ENCODE results near the gene ERLIN1. TPM values are rescaled to one million over a fixed set of nuclear protein-coding genes. Genes with fewer than 3 reads are reported as not detected.

ERLIN1 gene
- total and polyA plus RNA-seq, 2 experiments from 2014 or later, result 7.2 to 20.4 TPM

DNA sequence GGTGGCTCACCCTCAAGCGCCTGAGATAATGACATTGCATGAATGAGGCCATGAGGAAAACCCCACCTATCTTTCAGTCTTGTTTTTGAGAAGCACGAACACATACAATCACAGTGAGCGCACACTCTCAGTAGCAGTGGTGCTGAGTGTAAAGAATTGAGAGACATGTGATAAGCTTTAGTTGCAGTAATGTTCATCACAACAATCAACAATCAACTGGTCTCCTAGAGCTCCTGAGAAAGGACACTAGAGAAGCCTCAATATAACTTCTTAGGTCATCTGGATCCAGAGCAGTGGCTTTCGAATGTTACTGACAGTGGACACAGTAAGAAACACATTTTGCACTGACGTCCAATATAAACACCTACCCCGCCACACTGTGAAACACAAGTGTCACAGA lies 12.8 kb downstream of the ERLIN1 start (continued):
- no peak for TF ChIP-seq ZNF462 (CRISPR knock-in tag; IDR thresholded peaks at IDR 0.05)
- no peak for TF ChIP-seq JUNB (IDR thresholded peaks at IDR 0.05; ENCODE audit: unreplicated experiment)
- TF ChIP-seq NANOG (IDR thresholded peaks at IDR 0.05; ENCODE audit: borderline replicate concordance), result no peak

GRCh38 chr10:100172349-100172748 lies 13.5 kb downstream of the ERLIN1 start:
- Histone ChIP-seq H3K9me2 (ENCODE audit: insufficient read depth) (no peaks in the 10 kb centered on the region), H3K27ac (ENCODE audit: low read depth) (no peak overlapping the region), H3K4me1 (ENCODE audit: insufficient read depth) (no peaks in the 10 kb centered on the region), H3K36me3 (ENCODE audit: insufficient read depth) (peaks cover 18% of the 10 kb centered on the region), H3K4me3 (no peak overlapping the region), H3F3A (replicated peaks; ENCODE audit: low read depth) (no peaks in the 10 kb centered on the region), H4K20me1 (replicated peaks; ENCODE audit: insufficient read depth) (peaks cover 2% of the 10 kb centered on the region; the same call in 1 of the 2 replicates), H3K4me2 (no peak overlapping the region), H2AFZ (no peak overlapping the region), H3K79me2 (replicated peaks; ENCODE audit: insufficient read depth) (no peaks in the 10 kb centered on the region; the same call in 1 of the 2 replicates), H3K27me3 (ENCODE audit: insufficient read depth) (no peaks in the 10 kb centered on the region)
- no peak overlapping the region for H3K27ac Mint-ChIP-seq
- no peak for DNase-seq (ENCODE audit: low spot score)
- H3K9me3 Mint-ChIP-seq, result no peaks in the 10 kb centered on the region
- no peaks in the 10 kb centered on the region for H3K27me3 Mint-ChIP-seq (ENCODE audit: insufficient read depth, low read depth, poor library complexity)
- H3K4me1 Mint-ChIP-seq, result no peaks in the 10 kb centered on the region
- ATAC-seq, result no peak
- H3K4me3 Mint-ChIP-seq, result no peak overlapping the region
- H3K36me3 Mint-ChIP-seq (ENCODE audit: low read depth), result peaks cover 23% of the 10 kb centered on the region
- TF ChIP-seq, protein P1, sequence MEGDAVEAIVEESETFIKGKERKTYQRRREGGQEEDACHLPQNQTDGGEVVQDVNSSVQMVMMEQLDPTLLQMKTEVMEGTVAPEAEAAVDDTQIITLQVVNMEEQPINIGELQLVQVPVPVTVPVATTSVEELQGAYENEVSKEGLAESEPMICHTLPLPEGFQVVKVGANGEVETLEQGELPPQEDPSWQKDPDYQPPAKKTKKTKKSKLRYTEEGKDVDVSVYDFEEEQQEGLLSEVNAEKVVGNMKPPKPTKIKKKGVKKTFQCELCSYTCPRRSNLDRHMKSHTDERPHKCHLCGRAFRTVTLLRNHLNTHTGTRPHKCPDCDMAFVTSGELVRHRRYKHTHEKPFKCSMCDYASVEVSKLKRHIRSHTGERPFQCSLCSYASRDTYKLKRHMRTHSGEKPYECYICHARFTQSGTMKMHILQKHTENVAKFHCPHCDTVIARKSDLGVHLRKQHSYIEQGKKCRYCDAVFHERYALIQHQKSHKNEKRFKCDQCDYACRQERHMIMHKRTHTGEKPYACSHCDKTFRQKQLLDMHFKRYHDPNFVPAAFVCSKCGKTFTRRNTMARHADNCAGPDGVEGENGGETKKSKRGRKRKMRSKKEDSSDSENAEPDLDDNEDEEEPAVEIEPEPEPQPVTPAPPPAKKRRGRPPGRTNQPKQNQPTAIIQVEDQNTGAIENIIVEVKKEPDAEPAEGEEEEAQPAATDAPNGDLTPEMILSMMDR (conservative IDR thresholded peaks at IDR 0.05; ENCODE audit: low read depth in 2 of 2), result no peak
- no peak for TF ChIP-seq ZNF331 (CRISPR knock-in tag; IDR thresholded peaks at IDR 0.05; ENCODE audit: low read depth)
- no peak for TF ChIP-seq CREB1 (CRISPR knock-in tag; IDR thresholded peaks at IDR 0.05; ENCODE audit: low read depth)
- TF ChIP-seq JUNB (IDR thresholded peaks at IDR 0.05; ENCODE audit: unreplicated experiment), result no peak
- no peak for TF ChIP-seq EZH2 (IDR thresholded peaks at IDR 0.05; ENCODE audit: low read depth, unreplicated experiment)
- TF ChIP-seq STAT1 (IDR thresholded peaks at IDR 0.05; ENCODE audit: unreplicated experiment), result no peak
- no peak for TF ChIP-seq REST (IDR thresholded peaks at IDR 0.05; ENCODE audit: unreplicated experiment)
